HEK293 (cell line): ENCODE results near the gene C16orf95.

Experiments
- CTCF ChIP-seq: fragments of 450-650 bp; formaldehyde crosslinking; IDR thresholded peaks from 2 replicates; pipeline ENCODE4 v1.5.1; 2016; ENCODE audit warnings: missing biosample characterization, missing genetic modification characterization
- EGR2 ChIP-seq: fragments of 450-650 bp; formaldehyde crosslinking; IDR thresholded peaks from 2 replicates; pipeline ENCODE4 v1.5.1; 2016; ENCODE audit warnings: low read depth, missing biosample characterization, missing genetic modification characterization
- PBX3 ChIP-seq: sonication (generic); formaldehyde crosslinking; IDR thresholded peaks from 2 replicates; pipeline ENCODE4 v1.8.1; 2022; ENCODE audit warnings: mild to moderate bottlenecking, moderate library complexity, missing genetic modification reagents
- ZNF175 ChIP-seq: fragments of 450-650 bp; formaldehyde crosslinking; IDR thresholded peaks from 2 replicates; pipeline ENCODE4 v1.5.1; 2016; ENCODE audit warnings: missing biosample characterization, missing genetic modification characterization
- ZNF513 ChIP-seq: fragments of 450-650 bp; IDR thresholded peaks from 2 replicates; pipeline ENCODE4 v1.5.1; 2018; ENCODE audit warnings: missing biosample characterization, missing genetic modification characterization

DNA sequence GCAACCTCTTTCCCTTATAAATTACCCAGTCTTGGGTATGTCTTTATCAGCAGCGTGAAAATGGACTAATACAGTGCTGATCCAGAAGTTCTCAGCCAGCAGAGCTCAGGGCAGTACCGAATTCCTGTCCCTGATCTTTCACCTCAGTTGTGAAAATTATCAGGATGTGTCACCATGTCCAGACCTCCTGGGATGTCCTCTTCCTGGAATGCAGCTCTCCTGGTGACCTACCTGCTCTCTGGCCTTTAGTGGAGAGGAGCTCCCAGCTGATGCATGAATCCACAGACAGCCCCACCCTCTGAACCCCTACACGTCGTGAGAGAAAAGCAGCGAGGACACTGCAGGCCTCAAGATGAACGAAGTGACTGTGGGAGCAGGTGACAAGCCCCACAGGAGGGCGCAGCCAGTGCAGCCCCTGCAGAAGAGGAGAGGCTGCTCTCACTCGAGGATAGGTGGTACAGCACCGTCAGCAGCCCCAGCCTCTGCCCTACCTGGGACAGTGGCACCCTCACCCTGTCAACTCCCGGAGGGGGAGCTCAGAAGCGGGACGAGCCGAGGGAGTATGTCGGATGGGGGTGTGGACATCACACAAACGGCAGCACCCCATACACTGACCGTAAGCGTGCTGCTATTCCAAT, 22.0 kb upstream of the C16orf95 start:
- TF ChIP-seq CTCF (tag by site-specific recombination) (no peak), ZNF513 (no peak), PBX3 (no peak), EGR2 (no peak), ZNF175 (tag by site-specific recombination) (no peak)
